ENCODE measurements around the gene TDRD5. TPM values are rescaled to one million over a fixed set of nuclear protein-coding genes. Genes with fewer than 3 reads are reported as not detected.

TDRD5 gene
- total and polyA plus RNA-seq, 2 donors (not counting 1 experiment from before 2014, with no cell fraction given) = not detected

DNA sequence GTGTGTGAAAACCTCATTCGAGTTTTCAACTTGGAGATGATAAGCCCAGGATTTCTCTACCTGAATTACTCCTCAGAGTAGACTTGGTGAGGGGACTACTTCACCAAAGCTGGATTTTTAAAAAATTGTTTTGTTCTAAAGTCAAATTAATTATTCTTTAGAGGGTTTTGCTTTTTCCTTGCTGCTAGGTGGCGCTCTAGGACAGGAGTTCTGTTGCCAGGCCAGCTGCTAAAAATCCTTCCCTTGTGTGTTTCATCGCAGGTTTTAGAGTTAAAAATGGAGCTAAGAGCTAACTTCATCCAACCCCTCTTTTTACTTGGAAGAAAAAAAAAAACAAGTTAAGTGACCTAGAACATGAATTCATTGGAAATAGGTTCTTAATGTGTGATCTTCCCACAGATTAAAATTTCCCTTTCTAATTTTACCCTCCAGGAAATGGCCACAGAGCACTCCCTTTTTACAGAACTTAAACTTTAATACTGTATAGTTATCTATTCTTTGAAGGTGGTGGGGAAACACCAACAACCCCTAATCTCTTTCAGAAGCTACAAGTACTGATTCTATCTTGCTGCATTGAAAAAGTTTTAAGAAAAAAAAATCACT, 114.8 kb downstream of the TDRD5 start:
- Histone ChIP-seq H3K4me3 (replicated peaks in 1 of 4; ENCODE audit: control extremely low read depth in 1 of 4, insufficient read depth in 1 of 4, low read depth in 3 of 4, low read length in 4 of 4) (no peak overlapping the region), H2AFZ (ENCODE audit: low read length) (no peak overlapping the region), H3K9me3 (ENCODE audit: control insufficient read depth, insufficient read depth, low read depth, low read length) (no peaks in the 10 kb centered on the region), H3K79me2 (ENCODE audit: control insufficient read depth, insufficient read depth, low read length) (no peaks in the 10 kb centered on the region), H3K4me2 (ENCODE audit: extremely low read depth, insufficient read depth, low read length) (no peak overlapping the region), H3K27me3 (ENCODE audit: control insufficient read depth, insufficient read depth, low read length) (no peaks in the 10 kb centered on the region), H3K4me1 (ENCODE audit: control insufficient read depth, extremely low read depth, insufficient read depth, low read length) (no peaks in the 10 kb centered on the region), H3K9ac (ENCODE audit: insufficient read depth, low read length) (no peak overlapping the region), H3K36me3 (ENCODE audit: control insufficient read depth, insufficient read depth, low read length) (no peaks in the 10 kb centered on the region), H4K20me1 (ENCODE audit: control insufficient read depth, extremely low read depth, insufficient read depth, low read length) (no peaks in the 10 kb centered on the region), H3K27ac (ENCODE audit: insufficient read depth, low read length) (no peak overlapping the region)
- no peak for TF ChIP-seq EZH2 (IDR thresholded peaks at IDR 0.05; ENCODE audit: low read length, missing control alignments)
- TF ChIP-seq, protein P1, sequence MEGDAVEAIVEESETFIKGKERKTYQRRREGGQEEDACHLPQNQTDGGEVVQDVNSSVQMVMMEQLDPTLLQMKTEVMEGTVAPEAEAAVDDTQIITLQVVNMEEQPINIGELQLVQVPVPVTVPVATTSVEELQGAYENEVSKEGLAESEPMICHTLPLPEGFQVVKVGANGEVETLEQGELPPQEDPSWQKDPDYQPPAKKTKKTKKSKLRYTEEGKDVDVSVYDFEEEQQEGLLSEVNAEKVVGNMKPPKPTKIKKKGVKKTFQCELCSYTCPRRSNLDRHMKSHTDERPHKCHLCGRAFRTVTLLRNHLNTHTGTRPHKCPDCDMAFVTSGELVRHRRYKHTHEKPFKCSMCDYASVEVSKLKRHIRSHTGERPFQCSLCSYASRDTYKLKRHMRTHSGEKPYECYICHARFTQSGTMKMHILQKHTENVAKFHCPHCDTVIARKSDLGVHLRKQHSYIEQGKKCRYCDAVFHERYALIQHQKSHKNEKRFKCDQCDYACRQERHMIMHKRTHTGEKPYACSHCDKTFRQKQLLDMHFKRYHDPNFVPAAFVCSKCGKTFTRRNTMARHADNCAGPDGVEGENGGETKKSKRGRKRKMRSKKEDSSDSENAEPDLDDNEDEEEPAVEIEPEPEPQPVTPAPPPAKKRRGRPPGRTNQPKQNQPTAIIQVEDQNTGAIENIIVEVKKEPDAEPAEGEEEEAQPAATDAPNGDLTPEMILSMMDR (conservative IDR thresholded peaks at IDR 0.05 in 1 of 2, IDR thresholded peaks at IDR 0.05 in 1 of 2; ENCODE audit: low read depth in 1 of 2, low read length in 2 of 2) = peak; percentile 73 to 86
- DNase-seq (ENCODE audit: low read depth in 2 of 2) = peak; percentile 44 to 74

GRCh38 chr1:179707406-179707805, 115.8 kb downstream of the TDRD5 start:
- TF ChIP-seq, protein P1 (conservative IDR thresholded peaks at IDR 0.05 in 1 of 2, IDR thresholded peaks at IDR 0.05 in 1 of 2; ENCODE audit: low read depth in 1 of 2, low read length in 2 of 2) = no peak
- no peak for TF ChIP-seq EZH2 (IDR thresholded peaks at IDR 0.05; ENCODE audit: low read length, missing control alignments)
- H2AFZ ChIP-seq (ENCODE audit: low read length) = no peak overlapping the region

GRCh38 chr1:179708434-179709195, 117.0 kb downstream of the TDRD5 start:
- no peaks in the 10 kb centered on the region for H3K79me2 ChIP-seq (ENCODE audit: control insufficient read depth, insufficient read depth, low read length)
- no peak overlapping the region for H3K9ac ChIP-seq (ENCODE audit: insufficient read depth, low read length)
- H3K4me1 ChIP-seq (ENCODE audit: control insufficient read depth, extremely low read depth, insufficient read depth, low read length) = no peaks in the 10 kb centered on the region
- H2AFZ ChIP-seq (ENCODE audit: low read length) = no peak overlapping the region
- H4K20me1 ChIP-seq (ENCODE audit: control insufficient read depth, extremely low read depth, insufficient read depth, low read length) = no peaks in the 10 kb centered on the region
- no peak overlapping the region for H3K4me3 ChIP-seq (replicated peaks in 1 of 4; ENCODE audit: control extremely low read depth in 1 of 4, insufficient read depth in 1 of 4, low read depth in 3 of 4, low read length in 4 of 4)
- no peak overlapping the region for H3K4me2 ChIP-seq (ENCODE audit: extremely low read depth, insufficient read depth, low read length)
- no peak overlapping the region for H3K27ac ChIP-seq (ENCODE audit: insufficient read depth, low read length)
- no peaks in the 10 kb centered on the region for H3K27me3 ChIP-seq (ENCODE audit: control insufficient read depth, insufficient read depth, low read length)
- no peak for TF ChIP-seq EZH2 (IDR thresholded peaks at IDR 0.05; ENCODE audit: low read length, missing control alignments)
- TF ChIP-seq, protein P1 (conservative IDR thresholded peaks at IDR 0.05 in 1 of 2, IDR thresholded peaks at IDR 0.05 in 1 of 2; ENCODE audit: low read depth in 1 of 2, low read length in 2 of 2) = no peak
- DNase-seq (ENCODE audit: low read depth in 2 of 2) = no peak
- no peaks in the 10 kb centered on the region for H3K36me3 ChIP-seq (ENCODE audit: control insufficient read depth, insufficient read depth, low read length)
- H3K9me3 ChIP-seq (ENCODE audit: control insufficient read depth, insufficient read depth, low read depth, low read length) = no peaks in the 10 kb centered on the region

More at GRCh38 chr1:179707406-179707805, 115.8 kb downstream of the TDRD5 start:
- Histone ChIP-seq H3K27ac (ENCODE audit: insufficient read depth, low read length) (no peak overlapping the region), H3K27me3 (ENCODE audit: control insufficient read depth, insufficient read depth, low read length) (no peaks in the 10 kb centered on the region), H4K20me1 (ENCODE audit: control insufficient read depth, extremely low read depth, insufficient read depth, low read length) (no peaks in the 10 kb centered on the region), H3K4me2 (ENCODE audit: extremely low read depth, insufficient read depth, low read length) (no peak overlapping the region), H3K36me3 (ENCODE audit: control insufficient read depth, insufficient read depth, low read length) (no peaks in the 10 kb centered on the region), H3K9me3 (ENCODE audit: control insufficient read depth, insufficient read depth, low read depth, low read length) (no peaks in the 10 kb centered on the region), H3K4me3 (replicated peaks in 1 of 4; ENCODE audit: control extremely low read depth in 1 of 4, insufficient read depth in 1 of 4, low read depth in 3 of 4, low read length in 4 of 4) (no peak overlapping the region), H3K79me2 (ENCODE audit: control insufficient read depth, insufficient read depth, low read length) (no peaks in the 10 kb centered on the region), H3K9ac (ENCODE audit: insufficient read depth, low read length) (no peak overlapping the region), H3K4me1 (ENCODE audit: control insufficient read depth, extremely low read depth, insufficient read depth, low read length) (no peaks in the 10 kb centered on the region)
- no peak for DNase-seq (ENCODE audit: low read depth in 2 of 2)

Data from fibroblast of lung (primary cell).